CD4-positive, alpha-beta memory T cell (primary cell): Measurements from ENCODE around the gene SPATA6. TPM values are rescaled to one million over a fixed set of nuclear protein-coding genes. Genes with fewer than 3 reads are reported as not detected.

Experiments
- CTCF ChIA-PET: fragments of 350-600 bp; sonication (Branson Sonifier 250); formaldehyde crosslinking; loops from one replicate; lab custom pipeline; 2021; ENCODE audit warnings: inconsistent platforms; ENCODE audit not compliant: partially characterized antibody; lab: Charles Lee
- POLR2A ChIA-PET: fragments of 350-600 bp; sonication (Branson Sonifier 250); formaldehyde crosslinking; loops from one replicate; lab custom pipeline; 2021; ENCODE audit not compliant: partially characterized antibody; lab: Charles Lee
- DNase-seq, 5 donors: peaks; one replicate each; pipeline versions ENCODE4 v3.0.0 to v3.0.0-alpha.2; 2020 to 2022; ENCODE audit warnings: mixed read lengths in 1 of 5
- H3K27ac ChIP-seq: one replicate; pipeline ENCODE4 v1.7.0; 2013; ENCODE audit warnings: low read depth, low read length
- H3K27me3 ChIP-seq: 2 replicates; pipeline ENCODE4 v1.7.0; 2013; ENCODE audit warnings: mild to moderate bottlenecking, low read length, moderate library complexity; ENCODE audit not compliant: insufficient read depth
- H3K36me3 ChIP-seq: 2 replicates; pipeline ENCODE4 v1.7.0; 2013; ENCODE audit warnings: mild to moderate bottlenecking, low read length, moderate library complexity; ENCODE audit not compliant: insufficient read depth
- H3K4me1 ChIP-seq: 2 replicates; pipeline ENCODE4 v1.7.0; 2013; ENCODE audit warnings: mild to moderate bottlenecking, low read length, moderate library complexity; ENCODE audit not compliant: insufficient read depth
- H3K4me3 ChIP-seq, 2 donors: one replicate each; pipeline ENCODE4 v1.7.0; 2013; ENCODE audit warnings: low read length in 2 of 2, mild to moderate bottlenecking in 1 of 2
- H3K9me3 ChIP-seq, 2 donors: one replicate each; pipeline ENCODE4 v1.7.0; 2013; ENCODE audit warnings: low read length in 2 of 2, control low read depth in 1 of 2; ENCODE audit not compliant: control insufficient read depth in 1 of 2
- H3K27ac Mint-ChIP-seq, 7 donors: one replicate each; pipeline ENCODE4 v1.8.0; 2020 to 2021; ENCODE audit warnings: mixed read lengths in 7 of 7, mild to moderate bottlenecking in 6 of 7, inconsistent platforms in 3 of 7, moderate library complexity in 3 of 7
- H3K27me3 Mint-ChIP-seq, 2 donors: one replicate each; pipeline ENCODE4 v1.8.0; 2020 to 2021; ENCODE audit warnings: mixed read lengths in 2 of 2
- H3K36me3 Mint-ChIP-seq, 2 donors: one replicate each; pipeline ENCODE4 v1.8.0; 2020 to 2021; ENCODE audit warnings: mixed read lengths in 2 of 2, inconsistent platforms in 1 of 2, mild to moderate bottlenecking in 1 of 2
- H3K4me1 Mint-ChIP-seq, 4 donors: one replicate each; pipeline ENCODE4 v1.8.0; 2020 to 2021; ENCODE audit warnings: mixed read lengths in 4 of 4, mild to moderate bottlenecking in 1 of 4
- H3K4me3 Mint-ChIP-seq, 8 donors: one replicate each; pipeline ENCODE4 v1.8.0; 2020 to 2021; ENCODE audit warnings: mixed read lengths in 8 of 8, mild to moderate bottlenecking in 7 of 8, moderate library complexity in 6 of 8, inconsistent platforms in 3 of 8
- H3K9me3 Mint-ChIP-seq, 8 donors: one replicate each; pipeline ENCODE4 v1.8.0; 2020 to 2021; ENCODE audit warnings: mixed read lengths in 8 of 8, mild to moderate bottlenecking in 5 of 8, inconsistent platforms in 3 of 8, moderate library complexity in 1 of 8
- intact Hi-C: fragments of 100-400 bp; cut with micrococcal nuclease; formaldehyde crosslinking; loops from one replicate; pipeline ENCODE4 v1.15.1; 2023
- polyA plus RNA-seq, 2 donors: library from polyadenylated mRNA; unstranded; fragments of 300-500 nt; fragmentation: Illumina TruSeq; gene quantifications; one replicate each; pipeline ENCODE4 v1.2.3, GENCODE V29; 2021
- total RNA-seq, 2 experiments: library from RNA; stranded (reverse); gene quantifications; one replicate each; pipeline ENCODE4 v1.2.3, GENCODE V29; 2021

The SPATA6 gene
- total and polyA plus RNA-seq, 4 experiments from 2014 or later = 1.0 to 2.7 (median 1.9) TPM

GRCh38 chr1:48261881-48262400, 210.1 kb downstream of the SPATA6 start:
- H3K27ac Mint-ChIP-seq = no peak overlapping the region
- H3K27me3 ChIP-seq = no peaks in the 10 kb centered on the region
- CTCF ChIA-PET = no interaction called here
- H3K36me3 Mint-ChIP-seq = no peaks in the 10 kb centered on the region
- POLR2A ChIA-PET = no interaction called here
- H3K4me3 Mint-ChIP-seq = no peak overlapping the region
- DNase-seq = no peak
- no peaks in the 10 kb centered on the region for H3K36me3 ChIP-seq
- H3K9me3 ChIP-seq = no peaks in the 10 kb centered on the region
- H3K27ac ChIP-seq = no peak overlapping the region
- peaks cover 0 to 3% (median 0%) of the 10 kb centered on the region in 8 donors for H3K9me3 Mint-ChIP-seq
- H3K4me1 Mint-ChIP-seq = no peaks in the 10 kb centered on the region
- no peaks in the 10 kb centered on the region for H3K4me1 ChIP-seq
- no peaks in the 10 kb centered on the region for H3K27me3 Mint-ChIP-seq
- intact Hi-C loops = no loop called here
- H3K4me3 ChIP-seq = no peak overlapping the region

GRCh38 chr1:48258106-48258505, 213.9 kb downstream of the SPATA6 start:
- H3K4me3 Mint-ChIP-seq = no peak overlapping the region
- Histone ChIP-seq H3K9me3 (no peaks in the 10 kb centered on the region), H3K27ac (no peak overlapping the region), H3K36me3 (no peaks in the 10 kb centered on the region), H3K27me3 (no peaks in the 10 kb centered on the region), H3K4me3 (no peak overlapping the region), H3K4me1 (no peaks in the 10 kb centered on the region)
- H3K27ac Mint-ChIP-seq = no peak overlapping the region
- ChIA-PET POLR2A (no interaction called here), CTCF (no interaction called here)
- peaks cover 0 to 2% (median 0%) of the 10 kb centered on the region in 8 donors for H3K9me3 Mint-ChIP-seq
- H3K4me1 Mint-ChIP-seq = no peaks in the 10 kb centered on the region
- intact Hi-C loops = no loop called here
- no peaks in the 10 kb centered on the region for H3K27me3 Mint-ChIP-seq
- DNase-seq = no peak
- no peaks in the 10 kb centered on the region for H3K36me3 Mint-ChIP-seq

- Histone ChIP-seq H3K27me3 (no peaks in the 10 kb centered on the region), H3K9me3 (no peaks in the 10 kb centered on the region), H3K36me3 (no peaks in the 10 kb centered on the region), H3K4me1 (no peaks in the 10 kb centered on the region), H3K27ac (no peak overlapping the region), H3K4me3 (no peak overlapping the region)
- POLR2A ChIA-PET = no interaction called here
- Mint-ChIP-seq H3K27ac (no peak overlapping the region), H3K4me3 (no peak overlapping the region), H3K36me3 (no peaks in the 10 kb centered on the region), H3K4me1 (no peaks in the 10 kb centered on the region), H3K9me3 (peaks cover 0 to 4% (median 0%) of the 10 kb centered on the region in 8 donors), H3K27me3 (peaks cover 3 to 4% of the 10 kb centered on the region in 2 donors)
- intact Hi-C loops = no loop called here
- CTCF ChIA-PET = no interaction called here
- DNase-seq = no peak
Observed at GRCh38 chr1:48254254-48254653, 217.8 kb downstream of the SPATA6 start.

- DNase-seq = no peak
- Mint-ChIP-seq H3K4me1 (no peaks in the 10 kb centered on the region), H3K27me3 (peaks cover 5 to 8% of the 10 kb centered on the region in 2 donors), H3K27ac (no peak overlapping the region), H3K4me3 (no peak overlapping the region), H3K9me3 (peaks cover 0 to 4% (median 0%) of the 10 kb centered on the region in 8 donors), H3K36me3 (no peaks in the 10 kb centered on the region)
- no peaks in the 10 kb centered on the region for H3K4me1 ChIP-seq
- no peaks in the 10 kb centered on the region for H3K27me3 ChIP-seq
- no peaks in the 10 kb centered on the region for H3K9me3 ChIP-seq
- no peak overlapping the region for H3K27ac ChIP-seq
- POLR2A ChIA-PET = no interaction called here
- no peaks in the 10 kb centered on the region for H3K36me3 ChIP-seq
- H3K4me3 ChIP-seq = no peak overlapping the region
- CTCF ChIA-PET = interaction anchor here (1.0 kb wide), 1 partner anchor 16 kb away, joined by 3 read pairs; no protein-coding TSS in a partner anchor
- intact Hi-C loops = no loop called here
Observed at GRCh38 chr1:48251821-48252220, 220.2 kb downstream of the SPATA6 start.

- H3K9me3 Mint-ChIP-seq = peaks cover 0 to 4% (median 0%) of the 10 kb centered on the region in 8 donors
- H3K27me3 ChIP-seq = no peaks in the 10 kb centered on the region
- no peak overlapping the region for H3K27ac Mint-ChIP-seq
- H3K4me1 ChIP-seq = no peaks in the 10 kb centered on the region
- H3K4me3 ChIP-seq = no peak overlapping the region
- ChIA-PET POLR2A (no interaction called here), CTCF (interaction anchor here (1.0 kb wide), 1 partner anchor 15 kb away, joined by 3 read pairs; no protein-coding TSS in a partner anchor)
- intact Hi-C loops = no loop called here
- no peaks in the 10 kb centered on the region for H3K9me3 ChIP-seq
- no peak overlapping the region for H3K4me3 Mint-ChIP-seq
- no peak overlapping the region for H3K27ac ChIP-seq
- no peaks in the 10 kb centered on the region for H3K36me3 Mint-ChIP-seq
- DNase-seq = no peak
- no peaks in the 10 kb centered on the region for H3K4me1 Mint-ChIP-seq
- H3K27me3 Mint-ChIP-seq = peaks cover 5 to 8% of the 10 kb centered on the region in 2 donors
- no peaks in the 10 kb centered on the region for H3K36me3 ChIP-seq
Observed at GRCh38 chr1:48251323-48251722, 220.7 kb downstream of the SPATA6 start.

GRCh38 chr1:48250572-48250971, 221.4 kb downstream of the SPATA6 start:
- ChIA-PET POLR2A (no interaction called here), CTCF (interaction anchor here (1.5 kb wide), 1 partner anchor 14 kb away, joined by 3 read pairs; no protein-coding TSS in a partner anchor)
- DNase-seq = no peak
- Mint-ChIP-seq H3K27me3 (peaks cover 5 to 8% of the 10 kb centered on the region in 2 donors), H3K36me3 (no peaks in the 10 kb centered on the region), H3K4me3 (no peak overlapping the region), H3K9me3 (peaks cover 0 to 2% (median 0%) of the 10 kb centered on the region in 8 donors), H3K4me1 (no peaks in the 10 kb centered on the region), H3K27ac (no peak overlapping the region)
- H3K27me3 ChIP-seq = no peaks in the 10 kb centered on the region
- no peaks in the 10 kb centered on the region for H3K9me3 ChIP-seq
- H3K27ac ChIP-seq = no peak overlapping the region
- no peaks in the 10 kb centered on the region for H3K4me1 ChIP-seq
- H3K4me3 ChIP-seq = no peak overlapping the region
- H3K36me3 ChIP-seq = no peaks in the 10 kb centered on the region
- intact Hi-C loops = no loop called here

- ChIA-PET POLR2A (no interaction called here), CTCF (interaction anchor here (1.5 kb wide), 1 partner anchor 14 kb away, joined by 3 read pairs; no protein-coding TSS in a partner anchor)
- H3K27ac Mint-ChIP-seq = no peak overlapping the region
- intact Hi-C loops = no loop called here
- H3K27me3 ChIP-seq = no peaks in the 10 kb centered on the region
- H3K4me1 ChIP-seq = no peaks in the 10 kb centered on the region
- no peaks in the 10 kb centered on the region for H3K4me1 Mint-ChIP-seq
- H3K4me3 Mint-ChIP-seq = no peak overlapping the region
- no peak overlapping the region for H3K27ac ChIP-seq
- H3K36me3 Mint-ChIP-seq = no peaks in the 10 kb centered on the region
- peaks cover 0 to 2% (median 0%) of the 10 kb centered on the region in 8 donors for H3K9me3 Mint-ChIP-seq
- H3K9me3 ChIP-seq = no peaks in the 10 kb centered on the region
- H3K27me3 Mint-ChIP-seq = peaks cover 5 to 8% of the 10 kb centered on the region in 2 donors
- no peaks in the 10 kb centered on the region for H3K36me3 ChIP-seq
- H3K4me3 ChIP-seq = no peak overlapping the region
- DNase-seq = no peak
Observed at GRCh38 chr1:48249868-48250267, 222.1 kb downstream of the SPATA6 start.
